Measurements from ENCODE around the gene ITGAD.
A peak's percentile ranks its signal among the peaks of the same experiment; 100 is the strongest.

The ITGAD gene

DNA sequence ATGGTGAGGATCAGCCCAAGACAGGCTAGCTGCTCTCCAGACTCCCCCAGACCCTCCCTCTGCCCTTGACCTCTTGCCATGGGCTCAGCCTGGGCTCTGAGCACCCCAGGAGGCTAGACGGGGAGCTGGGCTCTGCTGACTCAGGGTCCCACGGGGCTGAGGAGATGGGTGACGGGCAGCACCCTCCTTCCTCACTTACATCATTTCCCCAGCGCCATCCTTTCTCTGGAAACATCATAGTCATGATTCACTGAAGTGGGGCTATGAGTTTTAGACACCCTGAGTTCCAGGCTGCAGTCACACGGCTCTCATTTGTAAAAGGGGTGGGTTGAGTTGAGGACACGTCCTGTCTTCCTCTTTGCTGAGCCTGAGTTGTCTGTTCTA, 41.2 kb upstream of the ITGAD start:
- TF ChIP-seq, protein P1, sequence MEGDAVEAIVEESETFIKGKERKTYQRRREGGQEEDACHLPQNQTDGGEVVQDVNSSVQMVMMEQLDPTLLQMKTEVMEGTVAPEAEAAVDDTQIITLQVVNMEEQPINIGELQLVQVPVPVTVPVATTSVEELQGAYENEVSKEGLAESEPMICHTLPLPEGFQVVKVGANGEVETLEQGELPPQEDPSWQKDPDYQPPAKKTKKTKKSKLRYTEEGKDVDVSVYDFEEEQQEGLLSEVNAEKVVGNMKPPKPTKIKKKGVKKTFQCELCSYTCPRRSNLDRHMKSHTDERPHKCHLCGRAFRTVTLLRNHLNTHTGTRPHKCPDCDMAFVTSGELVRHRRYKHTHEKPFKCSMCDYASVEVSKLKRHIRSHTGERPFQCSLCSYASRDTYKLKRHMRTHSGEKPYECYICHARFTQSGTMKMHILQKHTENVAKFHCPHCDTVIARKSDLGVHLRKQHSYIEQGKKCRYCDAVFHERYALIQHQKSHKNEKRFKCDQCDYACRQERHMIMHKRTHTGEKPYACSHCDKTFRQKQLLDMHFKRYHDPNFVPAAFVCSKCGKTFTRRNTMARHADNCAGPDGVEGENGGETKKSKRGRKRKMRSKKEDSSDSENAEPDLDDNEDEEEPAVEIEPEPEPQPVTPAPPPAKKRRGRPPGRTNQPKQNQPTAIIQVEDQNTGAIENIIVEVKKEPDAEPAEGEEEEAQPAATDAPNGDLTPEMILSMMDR (IDR thresholded peaks at IDR 0.05; ENCODE audit: extremely low read depth, insufficient read depth, missing control alignments), result no peak
- in situ Hi-C loops (cut with MboI; ENCODE audit: low pct_unique_long_range_greater_than_20kb, low sequenced_read_pairs, unreplicated experiment), result no loop called here

GRCh38 chr16:31352376-31353115, 40.6 kb upstream of the ITGAD start:
- TF ChIP-seq, protein P1 (IDR thresholded peaks at IDR 0.05; ENCODE audit: extremely low read depth, insufficient read depth, missing control alignments), result no peak
- no peak for DNase-seq (ENCODE audit: low spot score)
- in situ Hi-C loops (cut with MboI; ENCODE audit: low pct_unique_long_range_greater_than_20kb, low sequenced_read_pairs, unreplicated experiment), result no loop called here

More for the DNA sequence above, 41.2 kb upstream of the ITGAD start:
- DNase-seq (ENCODE audit: low spot score), result no peak

- TF ChIP-seq, protein P1 (IDR thresholded peaks at IDR 0.05; ENCODE audit: extremely low read depth, insufficient read depth, missing control alignments), result no peak
- peak; percentile 89 for DNase-seq (ENCODE audit: low spot score)
- in situ Hi-C loops (cut with MboI; ENCODE audit: low pct_unique_long_range_greater_than_20kb, low sequenced_read_pairs, unreplicated experiment), result no loop called here
Observed at GRCh38 chr16:31354394-31355291, 38.5 kb upstream of the ITGAD start, which contains the start of gene ITGAX. TSS of gene ITGAX (plus strand) at chr16:31355176. CDS start at chr16:31355255, 79 bp downstream.

DNA sequence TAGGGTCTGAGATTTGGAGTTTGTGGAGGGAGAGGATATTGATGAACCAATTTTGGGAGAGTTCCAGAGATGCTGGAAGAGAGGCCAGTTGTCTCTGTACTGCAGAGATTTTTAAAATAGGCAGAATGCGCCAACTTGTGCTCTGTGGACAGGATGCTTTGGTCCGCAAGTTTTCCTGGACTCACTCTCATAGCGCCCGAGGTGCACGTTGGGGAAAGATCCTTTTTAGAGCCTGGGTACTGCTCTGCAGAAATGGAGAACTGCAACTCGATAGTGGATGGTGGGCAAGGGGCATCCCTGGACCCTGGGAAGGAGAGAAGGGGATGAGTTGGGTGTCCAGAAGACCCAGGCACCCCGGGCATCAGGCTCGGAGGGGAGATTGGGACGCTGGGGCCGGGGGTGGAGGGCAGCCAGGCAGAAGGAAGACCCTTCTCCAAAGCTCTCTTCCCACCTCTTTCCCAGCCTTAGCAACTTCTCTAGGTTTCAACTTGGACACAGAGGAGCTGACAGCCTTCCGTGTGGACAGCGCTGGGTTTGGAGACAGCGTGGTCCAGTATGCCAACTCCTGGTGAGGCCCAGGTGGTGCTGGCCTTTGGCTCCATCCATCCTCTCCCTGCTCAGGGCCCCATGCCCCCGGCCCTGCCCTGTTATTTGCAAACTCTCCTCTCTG, 37.6 kb upstream of the ITGAD start:
- in situ Hi-C loops (cut with MboI; ENCODE audit: low pct_unique_long_range_greater_than_20kb, low sequenced_read_pairs, unreplicated experiment), result no loop called here
- TF ChIP-seq, protein P1 (IDR thresholded peaks at IDR 0.05; ENCODE audit: extremely low read depth, insufficient read depth, missing control alignments), result no peak
- no peak for DNase-seq (ENCODE audit: low spot score)

DNA sequence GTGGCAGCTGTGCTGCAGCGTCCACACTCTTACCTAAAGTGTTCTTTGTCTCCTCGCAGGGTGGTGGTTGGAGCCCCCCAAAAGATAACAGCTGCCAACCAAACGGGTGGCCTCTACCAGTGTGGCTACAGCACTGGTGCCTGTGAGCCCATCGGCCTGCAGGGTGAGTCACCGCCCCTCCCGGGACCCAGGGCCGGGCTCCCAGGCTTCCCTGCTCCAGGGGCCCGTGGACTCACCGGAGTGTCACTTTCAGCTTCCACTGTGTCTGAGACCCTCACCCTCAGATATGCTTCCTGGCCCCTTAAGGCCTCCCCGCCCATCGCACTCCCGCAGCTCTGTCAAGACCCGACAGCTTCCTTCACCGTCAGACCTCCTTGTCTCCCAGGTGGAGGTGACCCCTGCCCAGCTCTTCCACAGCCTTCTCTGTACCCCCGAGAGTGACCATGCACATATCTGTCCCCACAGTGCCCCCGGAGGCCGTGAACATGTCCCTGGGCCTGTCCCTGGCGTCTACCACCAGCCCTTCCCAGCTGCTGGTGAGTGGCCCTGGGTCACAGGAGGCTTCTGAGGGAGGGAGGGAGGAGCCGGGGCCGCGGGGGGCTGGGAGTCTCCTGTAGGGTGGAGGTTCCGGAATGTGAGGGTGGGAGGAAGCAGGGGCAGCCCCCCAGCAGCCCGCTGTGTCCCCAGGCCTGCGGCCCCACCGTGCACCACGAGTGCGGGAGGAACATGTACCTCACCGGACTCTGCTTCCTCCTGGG, 36.4 kb upstream of the ITGAD start:
- TF ChIP-seq, protein P1 (IDR thresholded peaks at IDR 0.05; ENCODE audit: extremely low read depth, insufficient read depth, missing control alignments), result no peak
- DNase-seq (ENCODE audit: low spot score), result no peak

More for the DNA sequence above, 36.4 kb upstream of the ITGAD start:
- in situ Hi-C loops (cut with MboI; ENCODE audit: low pct_unique_long_range_greater_than_20kb, low sequenced_read_pairs, unreplicated experiment), result no loop called here

Data from GM13977 (cell line).